HL-60/S4 treated with phorbol 12-myristate 13-acetate at 8.2 ng/mL for 4 days and 3 days (cell line): ENCODE results near the gene PLEKHA1.

ENCODE experiments used
- in situ Hi-C: fragments of 300-500 bp; cut with MboI; formaldehyde crosslinking; loops from 2 replicates; pipeline ENCODE4 v1.15.0; 2022; ENCODE audit warnings: low sequenced_read_pairs

PLEKHA1 gene

DNA sequence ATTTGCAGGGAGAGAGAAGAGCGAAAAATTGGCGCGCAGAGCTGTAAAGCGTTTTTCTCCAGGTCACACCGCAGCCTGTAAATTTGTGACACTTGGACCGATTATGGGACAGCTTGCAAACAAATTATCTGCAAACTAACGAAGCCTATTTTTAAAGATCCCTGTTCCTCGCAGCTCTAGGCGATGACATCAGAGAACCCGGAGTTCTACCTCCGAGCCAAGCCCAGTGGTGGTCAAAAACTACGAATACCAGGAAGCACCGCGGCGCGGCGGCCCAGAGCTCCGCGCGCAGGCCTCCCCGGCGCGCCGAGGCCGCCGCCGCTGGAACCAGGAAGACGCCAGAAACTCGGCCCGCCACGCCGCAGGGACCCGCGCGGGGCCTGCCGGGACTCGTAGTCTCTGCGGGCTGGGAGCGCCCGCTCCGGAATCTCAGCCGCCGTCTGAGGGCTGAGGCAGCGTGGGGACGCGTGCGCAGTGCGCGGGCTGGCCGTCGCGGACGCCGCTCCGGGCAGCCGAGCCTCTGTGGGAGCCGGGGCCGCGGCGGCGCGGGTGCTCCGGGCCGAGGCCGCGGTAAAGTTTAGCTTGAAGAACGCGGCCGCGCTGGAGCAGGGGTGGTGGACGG lies at the start of gene PLEKHA1:
Gene PLEKHA1, plus strand, starts transcription at position 472 of the 622 bp plus-strand sequence. CDS start 18,493 bp downstream, outside the sequence.
- in situ Hi-C loops: no loop called here

DNA sequence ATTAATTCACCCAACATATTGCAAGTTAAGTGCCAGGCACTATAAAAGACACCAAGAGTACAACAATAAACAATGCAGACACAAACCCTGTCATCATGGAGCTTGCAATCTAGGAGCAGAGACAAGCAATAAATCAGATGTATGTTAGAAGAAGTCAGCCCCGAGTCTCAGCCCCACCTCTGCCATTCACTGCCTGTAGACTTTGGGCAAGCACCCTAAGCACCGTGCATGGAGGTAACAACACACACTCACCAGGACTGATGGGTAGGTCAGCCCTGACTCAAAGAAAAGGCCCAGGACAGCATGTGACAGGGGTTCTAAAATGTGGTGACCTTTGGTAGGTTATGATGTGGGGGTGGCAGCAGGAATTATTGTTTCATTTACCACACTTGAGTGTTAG lies 49.3 kb upstream of the PLEKHA1 start:
- in situ Hi-C loops: no loop called here

DNA sequence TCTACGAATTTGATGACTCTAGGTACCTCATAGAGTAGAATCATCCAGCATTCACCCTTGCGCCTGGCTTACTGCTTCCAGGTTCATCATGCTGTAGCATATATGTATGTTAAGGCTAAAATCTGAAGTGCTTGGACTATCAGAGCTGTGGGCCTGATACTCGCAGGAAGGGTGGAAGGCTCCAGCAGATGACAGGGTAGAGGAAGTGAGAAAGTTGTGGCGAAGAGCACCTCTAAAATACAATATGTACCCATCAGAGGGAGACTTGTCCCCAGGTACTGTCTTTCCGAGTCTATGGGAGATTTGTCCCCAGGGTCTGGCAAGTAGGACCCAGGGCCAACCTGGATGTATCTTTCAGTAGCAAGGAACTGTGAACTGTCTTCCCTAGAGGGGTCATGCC lies 48.1 kb upstream of the PLEKHA1 start:
- in situ Hi-C loops: no loop called here

DNA sequence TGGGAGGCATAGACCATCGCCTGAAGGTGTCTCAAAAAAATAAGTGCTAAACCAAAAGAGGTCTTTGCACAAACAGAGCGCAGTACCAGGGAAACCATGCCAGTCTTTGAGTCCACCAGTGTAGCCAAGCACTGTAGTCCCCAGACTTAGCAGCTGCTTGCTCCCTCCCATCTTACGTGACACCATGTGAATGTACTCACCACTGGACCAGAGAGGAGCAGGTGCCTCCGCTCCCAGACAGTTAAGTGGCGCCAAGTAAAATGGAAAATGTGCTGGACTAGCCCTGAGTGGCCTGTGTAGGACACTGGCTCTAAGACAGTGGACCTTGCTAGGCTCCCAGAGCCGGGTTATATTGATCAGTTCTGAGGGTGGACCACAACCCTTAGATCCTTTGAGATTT lies 47.7 kb upstream of the PLEKHA1 start:
- in situ Hi-C loops: no loop called here

DNA sequence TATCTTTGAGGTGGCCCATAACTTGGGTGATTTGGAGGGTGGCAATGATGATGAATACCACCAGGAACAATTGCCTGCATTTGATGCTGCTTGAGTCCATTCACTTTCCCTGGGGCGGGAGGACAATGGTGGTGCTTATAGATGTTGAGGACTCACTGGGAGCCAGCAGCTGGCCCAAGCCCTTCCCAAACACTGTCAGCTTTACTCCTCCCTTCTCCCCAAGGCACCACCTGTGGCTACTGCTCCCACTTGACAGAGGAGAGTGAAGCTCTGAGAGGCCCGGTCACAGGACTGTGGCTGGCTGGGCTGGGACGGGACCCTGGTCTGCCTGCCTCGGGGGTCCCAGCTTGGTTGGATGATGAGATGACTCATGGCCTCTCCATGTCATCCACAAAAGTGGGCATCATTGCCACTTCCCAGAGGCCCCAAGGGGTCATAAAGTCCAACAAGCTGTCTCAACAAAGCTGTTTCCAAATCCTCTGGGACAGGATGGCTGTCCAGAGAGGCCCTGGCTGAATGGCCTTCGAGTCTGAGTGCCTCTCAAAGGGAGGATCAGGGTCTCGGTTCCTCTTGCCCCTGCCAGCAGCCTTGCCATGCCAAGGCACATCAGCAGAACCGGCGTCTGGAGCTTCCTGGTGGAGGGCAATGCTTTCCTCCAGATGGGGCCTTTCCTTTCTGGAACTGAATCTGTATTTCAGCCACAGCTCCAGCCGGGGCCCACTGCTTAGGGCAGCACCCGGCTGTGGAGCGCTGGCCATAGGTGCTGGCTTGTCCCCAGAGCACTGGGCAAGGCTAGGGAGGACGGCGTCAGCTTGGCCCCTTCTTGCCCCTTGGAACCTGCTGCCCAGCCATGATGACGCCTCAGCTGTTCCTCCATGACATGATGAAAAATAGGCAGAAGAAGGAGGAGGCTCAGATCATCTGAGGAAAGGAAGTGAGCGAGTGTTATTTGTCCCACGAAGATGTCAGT lies 47.0 kb upstream of the PLEKHA1 start:
- in situ Hi-C loops: no loop called here

DNA sequence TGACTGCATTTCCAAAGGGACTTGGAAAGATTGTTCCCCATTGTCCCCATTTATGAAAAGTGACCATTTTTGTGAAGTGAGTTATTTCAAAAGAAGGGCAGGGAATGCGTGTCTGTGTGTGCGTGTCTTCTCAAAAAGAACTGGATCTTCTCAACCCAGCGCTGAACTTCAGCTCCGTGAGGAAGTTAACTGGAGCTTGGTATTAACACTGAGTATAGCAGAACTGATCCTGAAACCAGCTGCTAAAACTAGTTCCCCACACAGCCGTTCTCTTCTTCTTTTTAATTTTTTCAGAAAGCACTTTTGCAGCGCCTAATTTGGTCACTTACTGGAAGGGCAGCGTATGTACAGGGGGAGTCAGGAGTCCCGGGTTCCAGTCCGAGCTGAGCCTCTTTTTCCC lies 45.8 kb upstream of the PLEKHA1 start:
- in situ Hi-C loops: no loop called here

DNA sequence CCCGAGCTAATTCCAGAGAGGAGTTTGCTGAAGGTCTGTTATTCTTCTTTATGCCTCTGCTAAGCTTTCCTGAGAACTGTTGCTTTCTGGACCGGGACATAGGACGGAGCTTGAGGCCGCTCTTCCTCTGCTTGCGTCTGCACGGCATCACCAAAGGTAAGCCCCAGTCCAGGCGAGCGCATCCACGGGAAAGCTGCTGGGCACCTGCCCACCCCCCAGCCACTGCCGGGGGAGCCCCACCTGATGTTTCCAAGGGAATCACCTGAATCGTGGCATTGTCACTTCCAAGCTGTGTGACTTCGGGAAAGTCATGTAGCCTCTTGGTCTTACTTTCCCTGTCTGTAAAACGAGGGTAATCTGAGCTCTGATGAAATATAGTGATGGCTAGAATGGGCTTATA lies 45.1 kb upstream of the PLEKHA1 start:
- in situ Hi-C loops: no loop called here

DNA sequence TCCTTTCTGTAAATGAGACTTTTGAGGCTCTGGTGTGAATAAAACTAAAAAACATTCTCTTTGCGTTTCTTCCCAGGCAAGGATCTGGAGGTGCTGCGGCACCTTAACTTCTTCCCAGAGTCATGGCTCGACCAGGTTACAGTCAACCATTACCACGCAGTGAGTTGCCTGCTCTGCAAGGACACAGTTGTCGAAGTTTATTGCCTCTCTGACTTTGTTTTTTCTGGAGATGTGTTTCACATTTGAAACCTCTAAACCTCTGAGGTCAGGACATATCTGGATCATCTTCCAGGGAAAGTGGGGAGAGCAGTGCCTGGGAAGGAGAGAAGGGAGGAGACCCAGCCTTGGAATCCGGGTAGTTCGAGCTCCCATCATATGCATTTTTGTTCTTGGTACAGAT lies 43.4 kb upstream of the PLEKHA1 start:
- in situ Hi-C loops: no loop called here

DNA sequence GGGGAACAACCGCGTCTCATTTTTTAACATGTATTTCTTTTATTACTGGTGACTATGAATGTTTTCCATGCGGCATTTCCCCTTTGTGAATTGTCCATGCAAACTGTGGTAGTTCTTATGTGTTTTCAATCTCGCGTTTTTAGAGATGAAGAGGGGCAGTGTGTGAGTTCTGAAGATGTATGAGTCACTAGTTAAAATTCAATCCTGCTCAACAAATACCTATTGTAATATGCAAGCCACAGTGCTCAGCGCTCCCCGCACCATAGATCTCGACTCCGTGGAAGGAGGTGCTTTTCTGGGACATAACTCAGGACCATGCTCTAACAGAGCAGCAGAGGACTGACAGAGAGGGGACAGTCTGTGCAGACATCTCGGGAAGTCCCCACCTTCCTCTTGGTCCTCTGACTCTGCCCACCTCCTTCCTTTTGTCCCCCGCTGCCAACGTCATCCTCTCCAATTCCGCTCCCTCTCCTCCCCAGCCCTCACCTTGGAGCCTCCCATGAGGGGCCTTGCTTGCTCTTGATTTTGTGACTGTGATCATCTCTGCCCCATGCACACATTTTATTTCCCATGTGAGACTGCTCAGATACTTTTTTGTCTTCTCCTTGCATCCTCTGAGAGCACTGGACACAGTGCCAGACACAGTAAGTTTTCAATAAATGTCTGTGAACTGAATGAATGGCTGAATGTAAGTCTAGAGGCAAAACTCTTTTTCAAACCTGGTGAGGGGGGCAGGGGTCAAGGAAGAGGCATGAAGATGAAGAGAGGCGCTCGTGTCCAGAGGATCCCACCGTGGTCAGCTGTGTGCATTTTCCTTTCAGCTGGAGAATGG lies 42.7 kb upstream of the PLEKHA1 start:
- in situ Hi-C loops: no loop called here

DNA sequence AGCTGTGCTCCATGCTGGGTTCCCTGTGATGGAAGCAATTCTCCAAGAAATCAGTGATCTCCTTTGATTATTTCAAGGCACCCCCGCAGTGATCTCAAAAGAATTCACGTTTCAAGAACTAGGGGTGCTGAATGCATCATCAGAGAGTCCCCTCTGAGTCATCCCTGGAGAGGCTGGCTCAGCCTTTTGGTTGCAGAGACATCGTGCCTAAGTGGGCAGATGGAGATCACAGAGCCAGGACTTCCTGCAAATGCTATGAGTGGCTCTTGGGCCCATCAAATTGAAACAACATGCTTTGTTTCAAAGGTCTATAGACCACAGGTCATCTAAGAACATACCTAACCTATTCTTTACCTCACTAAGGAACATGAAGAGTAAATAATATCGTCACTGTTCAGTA lies 41.5 kb upstream of the PLEKHA1 start:
- in situ Hi-C loops: no loop called here

DNA sequence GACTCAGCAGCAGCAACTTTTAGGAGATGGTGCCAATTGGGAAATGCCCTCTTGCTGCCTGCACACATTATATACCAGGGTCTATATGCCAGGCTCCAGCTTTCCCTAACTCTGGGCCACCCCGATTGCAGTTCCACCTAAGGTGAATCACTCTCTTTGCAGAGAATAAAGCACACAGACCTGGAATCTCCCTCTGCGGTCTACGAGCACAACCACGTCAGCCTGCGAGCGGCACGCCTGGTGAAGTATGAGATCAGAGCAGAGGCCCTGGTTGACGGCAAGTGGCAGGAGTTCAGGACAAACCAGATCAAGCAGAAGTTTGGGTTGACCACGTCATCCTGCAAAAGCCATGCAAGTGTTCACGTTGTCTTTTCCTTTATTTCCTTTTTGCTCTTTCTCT lies 38.2 kb upstream of the PLEKHA1 start:
- in situ Hi-C loops: no loop called here

DNA sequence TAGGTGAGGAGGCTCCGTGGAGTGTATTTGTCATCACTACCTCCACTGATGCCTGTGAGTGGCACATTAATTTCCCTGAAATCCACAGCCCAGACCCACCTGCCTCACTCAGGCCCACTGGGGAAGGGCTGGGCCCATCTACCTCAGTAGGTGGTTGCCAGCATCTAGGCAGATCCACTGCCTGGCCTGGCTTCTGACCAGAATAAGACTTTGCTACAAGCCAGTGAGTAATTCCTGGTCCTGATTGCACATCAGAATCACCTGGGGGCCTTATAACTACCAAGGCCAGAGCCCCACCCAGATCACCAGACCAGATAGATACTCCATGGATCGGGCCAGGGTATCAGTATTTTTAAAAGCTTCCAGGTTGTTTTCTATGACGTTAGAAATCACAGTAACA lies 37.5 kb upstream of the PLEKHA1 start:
- in situ Hi-C loops: no loop called here

DNA sequence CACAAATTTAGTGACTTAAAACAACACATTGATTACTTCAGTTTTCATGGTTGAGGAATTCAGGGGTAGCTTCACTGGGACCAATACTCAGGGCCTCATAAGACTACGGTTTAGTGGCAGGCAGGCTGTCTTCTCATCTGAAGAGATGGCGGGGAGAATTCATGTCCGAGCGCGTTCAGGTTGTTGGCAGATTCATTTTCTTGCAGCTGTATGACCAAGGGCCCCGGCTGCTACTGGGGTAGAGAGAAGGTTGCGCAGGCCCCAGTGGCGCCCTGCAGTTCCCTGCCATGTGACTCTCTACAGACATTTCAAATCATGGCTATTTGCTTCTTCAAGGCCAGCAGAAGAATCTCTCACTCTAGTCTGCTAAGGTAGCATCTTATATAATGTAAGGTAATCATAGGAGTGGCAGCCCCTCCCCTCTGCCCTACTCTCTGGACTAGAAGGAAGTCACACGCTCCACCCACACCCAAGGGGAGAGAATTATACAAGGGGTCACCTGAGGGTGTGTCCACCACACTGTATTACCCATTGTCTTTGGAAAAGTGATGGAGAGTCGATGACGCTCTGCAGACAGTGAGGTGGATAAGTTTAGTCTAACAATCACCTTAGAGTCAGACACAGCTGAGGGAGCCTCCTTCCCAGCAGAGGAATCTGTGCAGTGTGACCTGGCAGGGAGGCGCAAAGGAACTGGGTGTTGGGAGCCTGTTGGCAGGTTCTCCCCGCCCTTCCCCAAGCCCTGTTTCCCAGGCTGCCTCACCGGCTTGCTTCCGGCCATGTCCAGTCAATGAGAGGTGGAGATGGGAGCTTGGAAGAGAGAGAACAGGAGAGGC lies 35.7 kb upstream of the PLEKHA1 start:
- in situ Hi-C loops: no loop called here

DNA sequence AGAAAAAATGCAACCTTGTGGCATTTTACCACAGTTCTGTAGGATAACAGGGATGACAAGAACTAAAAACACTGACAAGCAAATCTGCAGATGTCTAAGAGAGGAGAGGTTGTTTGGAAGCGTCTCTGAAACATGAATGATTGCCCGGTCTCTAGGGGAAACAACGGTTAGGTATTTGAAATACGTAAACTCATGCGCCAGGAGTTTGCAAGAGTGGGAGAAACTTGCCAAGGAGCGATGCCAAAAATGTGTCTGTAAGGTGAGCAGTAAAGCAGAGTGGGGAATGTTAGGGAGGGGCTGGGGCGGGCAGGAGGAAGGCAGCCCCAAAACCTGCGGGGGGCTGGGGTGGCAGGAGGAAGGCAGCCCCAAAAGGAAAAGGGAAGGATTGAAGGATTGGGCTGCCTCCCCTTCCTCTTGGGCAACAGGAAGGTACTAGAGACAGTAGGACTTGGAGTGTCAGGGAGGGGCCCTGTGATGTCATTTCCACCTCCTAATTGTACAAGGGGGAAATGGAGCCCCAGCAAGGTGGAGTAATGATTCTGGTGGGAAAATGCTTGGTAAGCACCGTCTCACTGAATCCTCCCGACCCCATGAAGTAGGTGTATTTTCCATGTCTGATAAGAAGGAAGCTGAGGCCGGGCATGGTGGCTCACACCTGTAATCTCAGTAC lies 33.2 kb upstream of the PLEKHA1 start:
- in situ Hi-C loops: no loop called here

DNA sequence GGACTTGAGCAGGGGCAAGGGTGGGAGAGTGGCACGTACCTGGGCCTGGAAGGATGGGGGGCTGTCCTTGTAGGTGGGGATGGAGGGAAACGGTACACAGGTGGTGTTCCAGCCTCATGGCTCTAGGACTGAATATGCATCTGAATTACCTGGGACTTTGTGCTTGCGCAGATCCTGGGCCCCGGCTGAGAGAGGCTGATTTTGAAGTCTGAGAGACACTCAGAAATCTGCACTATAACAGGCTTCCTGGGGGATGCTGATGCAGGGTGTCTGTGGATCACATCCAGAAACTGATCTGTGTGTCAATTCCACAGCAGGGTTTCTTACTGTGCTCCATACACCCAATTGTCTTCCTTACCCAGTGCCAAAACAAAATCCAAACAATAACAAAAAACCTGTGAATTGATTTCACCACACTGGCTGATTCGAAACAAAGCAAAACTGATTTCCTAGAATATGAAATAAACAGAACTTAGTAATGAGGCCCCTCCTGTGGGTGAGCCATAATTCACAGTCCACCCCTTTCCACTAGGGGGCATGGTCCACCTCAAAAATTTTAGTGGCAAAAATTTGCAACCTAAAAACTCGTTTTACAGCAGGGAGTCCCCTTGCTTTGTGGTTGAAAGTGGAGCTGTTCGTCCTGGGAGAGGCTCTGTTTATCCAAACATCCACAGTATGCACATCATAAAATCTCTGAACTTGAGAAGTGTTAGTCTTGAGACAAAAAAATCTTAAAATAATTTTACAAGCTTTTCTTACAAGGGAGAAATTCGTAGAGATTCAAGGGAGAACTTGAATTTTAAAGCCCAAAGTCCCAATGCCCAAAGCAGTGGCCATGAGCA lies 32.0 kb upstream of the PLEKHA1 start:
- in situ Hi-C loops: no loop called here

DNA sequence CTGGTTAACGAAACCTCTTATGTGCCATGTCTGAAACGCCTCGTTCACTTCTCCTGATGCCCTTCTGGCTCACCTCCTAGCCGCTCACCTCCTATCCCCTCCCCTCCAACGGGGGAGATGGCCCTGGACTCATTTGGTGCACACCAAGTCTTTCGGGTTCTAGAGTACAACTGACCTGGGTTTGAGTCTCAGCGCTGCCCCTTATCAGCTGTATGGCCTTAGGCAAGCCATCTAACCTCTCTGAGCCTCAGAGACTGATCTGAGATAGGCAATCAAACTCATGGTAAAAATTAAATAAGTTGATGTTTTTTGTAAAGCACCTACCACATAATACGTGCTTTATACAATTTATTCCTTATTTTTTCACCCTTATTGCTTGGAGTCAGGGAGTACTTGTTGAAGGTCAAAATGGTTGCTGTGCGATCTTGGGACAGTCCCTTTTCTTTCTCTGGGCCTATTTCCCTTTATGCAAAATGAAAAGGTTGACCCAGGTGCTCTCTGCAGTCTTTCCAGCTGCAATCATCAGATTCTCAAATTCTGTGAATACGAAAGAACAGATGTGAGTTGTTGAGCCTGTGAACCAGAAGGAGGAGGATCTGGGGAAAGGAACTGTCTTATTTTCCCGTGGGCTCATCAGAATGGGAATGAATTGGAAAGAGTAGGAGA lies 31.2 kb upstream of the PLEKHA1 start:
- in situ Hi-C loops: no loop called here

DNA sequence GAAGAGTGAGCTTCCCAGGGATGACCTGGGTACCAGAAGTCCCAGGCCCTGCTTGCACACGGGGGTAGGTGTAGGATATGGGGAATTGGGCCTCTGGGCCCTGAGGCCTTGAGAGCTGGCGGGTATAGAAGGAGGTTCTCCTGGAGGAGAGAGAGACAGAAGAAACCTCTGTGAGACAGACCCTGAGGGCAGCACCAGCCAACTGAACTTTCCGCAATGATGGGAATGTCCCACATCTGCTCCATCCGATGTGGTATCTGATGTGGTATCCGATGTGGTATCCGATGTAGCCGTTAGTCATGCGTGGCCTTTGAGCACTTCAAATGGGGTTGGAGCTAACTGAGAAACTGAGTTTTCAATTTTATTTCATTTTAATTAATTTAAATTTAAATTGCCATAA lies 30.6 kb upstream of the PLEKHA1 start:
- in situ Hi-C loops: no loop called here

DNA sequence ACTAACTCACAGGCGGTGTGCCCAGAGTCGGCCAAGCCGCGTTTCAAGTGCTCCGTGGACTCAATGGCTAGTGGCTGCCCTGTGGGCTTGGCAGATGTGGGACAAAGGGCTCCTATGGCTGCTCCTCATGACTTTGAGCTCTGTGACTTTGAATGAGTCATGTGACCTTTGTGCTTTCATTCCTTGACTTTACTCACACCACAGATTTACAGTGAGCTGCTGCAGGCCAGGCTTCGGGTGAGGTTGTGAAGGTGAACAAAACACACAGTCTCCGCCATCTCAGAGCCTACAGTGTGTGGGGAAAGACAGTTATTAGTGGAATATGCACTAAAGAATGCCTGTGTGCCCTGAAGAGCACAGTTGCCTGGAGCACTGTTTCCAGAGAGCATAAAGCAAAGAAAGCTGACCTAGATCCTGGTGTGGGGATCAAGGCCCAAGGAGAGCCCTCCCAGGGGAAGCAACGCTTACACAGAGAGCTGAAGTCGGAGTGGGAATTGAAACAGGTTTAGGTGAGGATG lies 29.7 kb upstream of the PLEKHA1 start:
- in situ Hi-C loops: no loop called here
